Stimulated activated CD8-positive, alpha-beta memory T cell treated with anti-CD3 and anti-CD28 coated beads, Interleukin-15, amount 100 ng/mL, for 1 hour (primary cell): ENCODE results near the gene PPP1R3E.
"Not testable (repeated sequence)": the region's sequence is repeated elsewhere in the genome, so short reads cannot be mapped to it uniquely, and the experiment has no call there.

Source experiments
- DNase-seq: peaks from one replicate; pipeline ENCODE4 v3.0.0-alpha.2; 2020; ENCODE audit warnings: low read depth

The PPP1R3E gene

GRCh38 chr14:23297611-23298277, 4.9 kb downstream of the PPP1R3E start:
- no peak for DNase-seq

- no peak for DNase-seq
Observed at GRCh38 chr14:23297096-23297495, 5.6 kb downstream of the PPP1R3E start.

- DNase-seq, result no peak
Observed at GRCh38 chr14:23296012-23296777, 6.5 kb downstream of the PPP1R3E start.

- DNase-seq, result no peak
Observed at GRCh38 chr14:23294734-23295561, 7.7 kb downstream of the PPP1R3E start.

- no peak for DNase-seq
Observed at GRCh38 chr14:23286902-23287479, 15.7 kb downstream of the PPP1R3E start.

DNA sequence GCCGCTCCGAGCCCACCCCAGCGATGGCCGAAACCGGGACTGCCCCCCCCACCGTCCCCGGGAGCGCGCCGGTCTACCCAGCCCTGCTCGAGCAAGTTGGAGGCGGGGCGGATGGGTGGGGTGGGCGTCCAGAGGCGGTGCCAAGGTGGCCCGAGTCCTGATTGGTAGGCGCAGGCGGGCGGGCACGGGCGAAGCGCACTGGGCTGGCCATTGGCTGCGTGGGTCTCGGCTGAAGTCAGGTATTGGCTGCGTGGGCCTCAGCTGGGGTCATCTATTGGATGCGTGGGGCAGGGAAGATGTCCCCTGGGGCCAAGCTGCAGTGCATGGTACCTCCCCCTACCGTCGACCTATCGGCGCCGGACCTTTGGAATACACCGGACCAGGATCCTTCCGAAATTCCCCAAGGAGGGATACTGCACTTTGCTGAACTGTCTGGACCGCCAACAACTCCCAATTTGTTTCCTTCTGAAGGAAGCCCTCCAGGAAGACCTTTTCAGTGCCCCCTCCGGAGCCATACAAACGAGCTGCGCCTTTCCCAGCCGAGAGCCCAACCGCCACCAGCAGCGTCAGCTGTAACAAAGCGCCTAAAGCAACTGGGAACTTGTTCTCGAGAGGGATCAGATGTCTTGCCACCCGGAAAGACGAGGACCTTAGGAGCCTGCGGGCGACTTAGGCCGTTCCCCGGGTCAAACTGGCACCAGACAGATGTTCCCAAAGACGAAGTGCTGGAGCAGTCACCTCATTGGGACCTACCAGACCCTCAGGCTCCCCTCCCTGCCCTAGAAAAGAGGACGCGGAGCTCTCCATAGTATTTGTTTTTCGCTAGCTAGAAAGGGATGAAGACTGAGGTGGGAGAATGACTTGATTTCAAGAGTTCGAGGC, 16.4 kb downstream of the PPP1R3E start, which contains the start of gene HOMEZ:
Gene HOMEZ (minus strand): TSS at position 113 of the 882 bp plus-strand sequence. CDS start 180 bp downstream, outside the sequence.
- DNase-seq, result peak; percentile 96

GRCh38 chr14:23285530-23286019, 17.1 kb downstream of the PPP1R3E start:
- DNase-seq, result no peak

- no peak for DNase-seq
Observed at GRCh38 chr14:23284654-23285529, 17.8 kb downstream of the PPP1R3E start.

- DNase-seq, result no peak
Observed at GRCh38 chr14:23281247-23281646, 21.4 kb downstream of the PPP1R3E start.

DNA sequence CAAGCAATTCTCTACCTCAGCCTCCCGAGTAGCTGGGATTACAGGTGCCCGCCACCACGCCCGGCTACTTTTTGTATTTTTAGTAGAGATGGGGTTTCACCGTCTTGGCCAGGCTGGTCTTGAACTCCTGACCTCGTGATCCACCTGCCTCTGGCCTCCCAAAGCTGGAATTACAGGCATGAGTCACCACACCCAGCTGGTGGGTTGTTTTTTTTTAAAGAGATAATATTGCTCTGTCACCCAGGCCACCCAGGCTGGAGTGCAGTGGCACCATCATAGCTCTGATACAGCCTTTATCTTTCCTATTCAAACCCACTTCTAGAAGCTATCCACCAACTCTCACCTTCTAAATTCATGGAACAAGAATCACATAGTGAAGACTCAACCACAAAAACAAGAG, 24.7 kb downstream of the PPP1R3E start:
- DNase-seq, result not testable (repeated sequence)

DNA sequence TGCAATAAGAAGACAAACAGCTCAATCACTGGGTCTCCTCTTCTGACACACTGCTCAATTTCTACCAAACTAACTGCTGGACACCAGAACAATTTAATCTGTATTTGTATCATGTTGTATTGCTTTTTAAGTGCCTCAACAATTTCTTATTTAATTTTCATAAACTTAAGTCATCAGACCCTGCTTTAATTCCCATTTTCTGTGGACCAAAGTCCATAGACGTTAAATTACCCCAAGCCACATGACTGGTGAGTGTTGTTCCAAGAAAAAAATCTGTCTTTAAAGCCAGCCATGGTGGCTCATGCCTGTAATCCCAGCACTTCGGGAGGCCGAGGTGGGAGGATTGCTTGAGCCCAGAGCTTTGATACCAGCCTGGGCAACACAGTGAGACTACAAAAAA, 25.5 kb downstream of the PPP1R3E start:
- DNase-seq, result no peak

- DNase-seq, result no peak
Observed at GRCh38 chr14:23275412-23275811, 27.2 kb downstream of the PPP1R3E start.

GRCh38 chr14:23269193-23269592, 33.5 kb downstream of the PPP1R3E start:
- DNase-seq, result no peak

GRCh38 chr14:23260849-23261248, 41.8 kb downstream of the PPP1R3E start:
- DNase-seq, result not testable (repeated sequence)

DNA sequence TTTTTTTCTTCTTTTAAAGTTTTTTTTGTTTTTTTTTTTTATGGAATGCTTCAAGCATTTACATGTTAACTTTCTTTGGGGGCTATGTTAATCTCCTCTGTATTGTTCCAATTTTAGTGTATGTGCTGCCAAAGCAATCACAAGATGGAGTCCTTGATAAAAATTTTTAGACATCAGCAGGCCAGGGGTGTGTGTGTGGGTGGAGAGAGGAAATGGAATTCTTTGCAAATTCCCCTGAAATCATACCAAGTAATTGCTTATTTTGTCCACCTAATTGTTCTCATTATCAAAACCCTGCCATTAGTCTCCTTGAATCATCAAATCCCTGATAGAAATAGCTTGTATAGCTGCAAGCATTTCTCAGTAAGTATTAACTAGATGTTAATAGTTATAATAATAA, 43.2 kb downstream of the PPP1R3E start:
- DNase-seq, result no peak

DNA sequence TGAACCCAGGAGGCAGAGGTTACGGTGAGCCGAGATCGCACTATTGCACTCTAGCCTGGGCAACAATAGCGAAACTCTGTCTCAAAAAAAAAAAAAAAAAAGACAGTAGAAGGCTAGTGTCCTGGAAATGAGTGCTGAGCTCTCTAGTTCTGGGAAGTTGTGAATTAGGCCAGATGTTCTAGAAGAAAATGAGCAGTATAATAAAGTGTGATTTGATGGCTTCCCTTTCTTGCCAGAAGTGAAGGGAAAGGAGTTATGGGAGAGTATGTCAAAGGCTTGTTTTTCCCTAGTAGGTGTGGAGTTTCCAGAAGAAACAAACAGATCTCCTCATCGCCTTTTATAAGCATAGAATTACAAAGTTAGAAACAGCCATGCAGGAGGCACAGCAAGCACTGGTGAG, 44.4 kb downstream of the PPP1R3E start:
- DNase-seq, result no peak

- DNase-seq, result no peak
Observed at GRCh38 chr14:23252420-23253333, 50.0 kb downstream of the PPP1R3E start.

DNA sequence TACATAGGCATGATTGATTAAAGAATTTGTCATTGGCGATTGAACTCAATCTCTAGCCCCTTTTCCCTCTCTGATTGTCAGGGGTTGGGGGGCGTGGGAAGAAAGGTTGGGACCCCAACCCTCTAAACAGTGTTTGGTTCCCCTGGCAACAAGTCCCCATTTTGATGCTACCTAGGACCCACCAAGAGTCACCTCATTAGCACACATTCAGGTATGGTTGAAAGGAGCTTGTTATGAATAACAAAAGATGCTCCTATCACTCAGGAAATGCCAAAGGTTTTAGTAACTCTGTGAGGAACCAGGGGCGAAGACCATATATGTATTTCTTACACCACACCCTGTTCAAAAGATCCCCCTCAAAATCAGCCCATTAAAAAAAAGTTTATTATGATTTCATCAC, 50.7 kb downstream of the PPP1R3E start:
- DNase-seq, result no peak

DNA sequence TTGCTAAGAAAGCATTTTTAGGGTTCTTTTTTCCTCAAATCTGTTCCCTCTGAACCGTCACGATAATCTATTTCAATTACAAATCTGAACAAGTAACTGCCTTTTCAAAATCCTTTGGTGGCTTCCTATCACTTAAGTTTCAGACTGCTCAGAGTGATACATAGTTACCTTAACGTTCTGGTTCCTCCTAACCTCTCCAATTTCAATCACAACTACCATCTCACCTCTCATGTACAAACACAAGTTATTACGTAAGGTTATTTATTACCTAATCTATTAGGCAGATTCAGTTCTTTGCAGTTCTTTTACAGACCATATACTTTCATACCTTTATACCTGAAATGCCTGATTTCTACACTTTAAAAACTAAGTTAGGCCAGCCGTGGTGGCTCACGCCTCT, 52.8 kb downstream of the PPP1R3E start:
- DNase-seq, result no peak
